ENCODE measurements around the gene ADD3.

ADD3 gene

DNA sequence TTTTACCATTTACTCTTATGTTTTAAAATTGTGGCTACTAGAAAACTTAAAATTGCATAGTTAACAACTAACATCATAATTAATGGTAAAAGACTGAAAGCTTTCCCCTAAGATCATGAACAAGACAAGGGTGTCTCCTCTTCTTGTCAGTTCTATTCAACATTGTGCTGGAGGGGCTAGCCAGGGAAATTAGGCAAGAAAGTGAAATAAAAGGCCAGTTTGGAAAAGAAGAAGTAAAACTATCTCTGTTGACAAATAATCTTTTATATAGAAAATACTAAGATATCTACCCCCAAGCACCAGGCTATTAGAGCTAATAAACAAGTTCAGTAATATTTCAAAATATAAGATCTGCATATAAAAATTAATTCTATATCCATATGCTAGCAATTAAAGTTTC, 152.7 kb downstream of the ADD3 start:
- no peak for DNase-seq

DNA sequence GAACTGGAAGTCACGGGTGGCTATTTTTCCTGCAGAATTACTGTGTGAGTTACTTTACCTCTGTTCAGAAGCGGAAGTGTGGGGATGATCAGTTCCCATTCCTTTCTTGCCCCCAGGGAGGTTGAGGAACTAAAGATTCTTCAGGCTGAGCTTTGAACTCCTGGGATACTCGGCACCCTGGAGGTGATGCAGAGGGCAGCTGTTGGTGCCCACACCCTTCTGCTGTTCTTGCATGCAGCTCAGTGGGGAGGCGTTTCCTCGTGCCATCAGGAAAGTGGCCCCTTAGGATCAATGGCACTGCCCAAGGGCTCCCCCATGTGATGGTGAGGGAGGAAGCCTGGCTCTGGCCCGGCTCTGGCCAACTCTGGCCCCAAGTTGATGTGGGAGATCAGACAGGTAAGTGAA, 155.0 kb downstream of the ADD3 start:
- no peak for DNase-seq

DNA sequence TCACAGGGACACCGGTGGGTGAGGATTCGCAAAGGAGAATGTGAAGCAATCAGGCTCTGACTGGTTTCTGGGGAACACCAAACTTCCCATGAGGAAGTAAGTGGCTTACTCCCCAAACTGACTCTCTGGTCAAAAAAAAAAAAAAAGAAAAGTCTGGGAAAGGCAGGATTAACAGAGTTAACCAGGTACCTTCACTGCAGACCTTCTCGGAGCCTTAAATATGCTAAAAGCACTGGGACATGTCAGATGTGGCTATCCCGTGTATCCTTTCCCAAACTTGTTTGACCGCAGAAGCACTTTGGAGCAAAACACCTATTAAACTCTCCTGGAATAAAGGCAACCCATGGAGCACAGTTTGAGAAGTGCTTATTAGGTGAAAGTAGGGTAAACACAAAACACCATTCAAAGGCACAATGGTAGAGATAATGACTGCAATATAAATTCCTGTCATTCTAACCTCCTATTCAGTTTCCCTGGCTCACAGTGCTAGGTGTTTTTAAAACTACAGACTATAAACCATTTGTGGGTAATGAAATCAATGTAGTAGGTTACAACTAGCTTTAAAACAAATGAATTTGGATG, 155.5 kb downstream of the ADD3 start:
- no peak for DNase-seq

DNA sequence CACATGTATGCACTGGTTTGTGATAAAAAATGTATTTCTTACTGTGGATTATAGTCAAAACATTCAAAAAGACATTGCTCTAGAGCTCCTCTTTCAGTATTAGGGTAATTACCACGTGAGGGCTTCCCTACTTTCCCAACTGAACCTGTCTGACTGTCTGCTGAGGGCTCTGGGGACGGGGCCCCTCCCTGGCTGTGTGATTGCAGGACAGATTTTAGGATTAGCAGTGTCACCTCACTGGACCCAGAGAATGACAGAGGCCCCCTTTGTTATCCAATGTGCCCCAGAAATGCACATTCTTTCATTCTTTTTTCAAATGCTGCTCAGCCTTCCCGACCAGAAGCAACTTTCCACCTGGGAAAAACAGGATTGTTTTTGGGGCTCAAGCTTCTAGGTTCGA, 156.1 kb downstream of the ADD3 start:
- DNase-seq, result no peak

DNA sequence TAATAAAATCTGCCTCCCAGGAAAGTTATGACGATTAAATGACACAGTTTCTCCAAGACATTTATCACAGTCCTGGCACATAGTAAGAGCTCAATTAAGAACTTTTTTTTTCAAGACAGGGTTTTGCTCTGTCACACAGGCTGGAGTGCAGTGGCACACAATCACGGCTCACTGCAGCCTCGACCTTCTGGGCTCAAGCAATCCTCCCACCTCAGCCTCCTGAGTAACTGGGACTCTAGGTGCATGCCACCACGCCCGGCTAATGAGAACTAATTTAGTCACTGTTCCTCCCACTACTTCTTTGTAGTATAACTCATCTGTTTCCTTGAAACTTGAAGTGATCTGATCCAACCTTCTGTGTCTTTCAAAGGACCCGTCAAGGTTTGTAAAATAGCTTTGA, 157.5 kb downstream of the ADD3 start:
- DNase-seq, result no peak

DNA sequence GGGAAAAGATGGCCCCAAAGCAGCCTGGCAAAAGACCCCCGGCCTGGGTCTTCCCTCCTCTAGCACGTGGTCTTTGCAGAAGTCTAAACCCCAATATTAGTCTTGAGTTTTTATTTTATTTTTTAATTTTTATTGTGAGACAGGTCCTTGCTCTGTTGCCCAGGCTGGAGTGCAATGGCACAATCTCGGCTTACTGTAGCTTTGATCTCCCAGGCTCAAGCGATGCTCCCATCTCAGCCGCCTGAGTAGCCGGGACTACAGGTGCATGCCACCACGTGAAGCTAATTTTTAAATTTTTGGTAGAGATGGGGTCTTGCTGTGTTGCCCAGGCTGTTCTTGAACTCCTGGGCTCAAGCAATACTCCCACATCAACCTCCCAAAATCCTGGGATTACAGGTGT, 159.4 kb downstream of the ADD3 start:
- no peak for DNase-seq

DNA sequence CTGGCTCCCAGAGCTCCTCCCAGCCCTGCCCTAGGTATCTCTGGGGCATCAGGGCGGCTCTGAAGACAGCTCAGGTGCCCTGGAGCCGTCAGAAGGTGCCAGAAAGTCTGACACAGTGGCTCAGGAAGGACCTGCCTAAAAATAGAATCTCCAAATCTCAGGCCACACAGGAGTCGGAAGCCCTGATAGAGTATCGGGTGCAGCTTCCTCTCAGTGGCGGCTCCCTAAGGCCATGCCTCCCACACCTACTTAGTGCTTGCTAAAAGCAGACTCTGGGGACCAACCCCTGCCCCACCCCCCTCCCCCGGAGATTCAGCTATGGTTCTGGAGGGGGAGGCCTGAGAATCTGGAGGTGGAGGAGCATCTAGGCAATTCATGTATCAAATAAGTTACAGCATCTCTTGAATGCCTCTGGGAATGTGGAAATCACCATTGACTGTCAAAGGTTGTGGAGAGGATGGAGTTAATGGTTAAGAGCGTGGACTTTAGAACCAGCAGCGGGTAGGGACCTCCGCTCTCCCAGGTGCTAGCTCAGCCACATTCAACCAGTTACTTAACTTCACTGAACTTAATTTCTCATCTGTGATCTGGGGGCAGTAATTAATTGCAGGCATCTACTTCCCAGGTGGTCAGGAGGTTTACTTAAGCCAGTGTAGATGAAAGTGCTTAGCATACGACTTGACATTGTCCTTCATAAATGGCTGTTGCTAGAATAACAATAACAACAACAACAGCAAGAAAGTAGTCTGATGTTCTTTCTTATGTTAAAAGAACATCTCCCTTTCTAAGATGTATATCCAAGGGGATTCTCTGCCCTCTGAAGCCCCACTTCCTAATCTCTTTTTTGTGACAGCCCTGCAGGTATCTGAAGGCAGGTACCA, 161.1 kb downstream of the ADD3 start:
- no peak for DNase-seq

DNA sequence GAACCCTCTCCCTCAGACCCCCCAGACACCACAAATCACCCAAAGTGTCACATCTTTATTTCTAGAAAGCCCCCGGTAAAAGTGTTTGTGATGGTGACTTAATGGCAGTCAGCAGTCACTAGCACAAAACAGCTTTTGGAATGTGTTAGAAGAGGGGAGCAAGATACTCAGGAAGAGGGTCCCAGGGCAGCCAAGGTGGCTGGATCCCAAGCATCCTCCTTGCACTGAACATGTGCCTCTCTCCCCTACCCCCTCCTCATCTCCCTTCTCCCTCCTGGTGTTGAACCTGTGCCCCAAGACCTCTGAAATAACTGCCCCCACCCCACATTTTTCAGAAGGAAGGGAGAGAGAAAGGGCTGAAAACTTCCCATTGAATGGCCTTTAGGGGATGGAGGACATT, 161.8 kb downstream of the ADD3 start:
- DNase-seq, result no peak

DNA sequence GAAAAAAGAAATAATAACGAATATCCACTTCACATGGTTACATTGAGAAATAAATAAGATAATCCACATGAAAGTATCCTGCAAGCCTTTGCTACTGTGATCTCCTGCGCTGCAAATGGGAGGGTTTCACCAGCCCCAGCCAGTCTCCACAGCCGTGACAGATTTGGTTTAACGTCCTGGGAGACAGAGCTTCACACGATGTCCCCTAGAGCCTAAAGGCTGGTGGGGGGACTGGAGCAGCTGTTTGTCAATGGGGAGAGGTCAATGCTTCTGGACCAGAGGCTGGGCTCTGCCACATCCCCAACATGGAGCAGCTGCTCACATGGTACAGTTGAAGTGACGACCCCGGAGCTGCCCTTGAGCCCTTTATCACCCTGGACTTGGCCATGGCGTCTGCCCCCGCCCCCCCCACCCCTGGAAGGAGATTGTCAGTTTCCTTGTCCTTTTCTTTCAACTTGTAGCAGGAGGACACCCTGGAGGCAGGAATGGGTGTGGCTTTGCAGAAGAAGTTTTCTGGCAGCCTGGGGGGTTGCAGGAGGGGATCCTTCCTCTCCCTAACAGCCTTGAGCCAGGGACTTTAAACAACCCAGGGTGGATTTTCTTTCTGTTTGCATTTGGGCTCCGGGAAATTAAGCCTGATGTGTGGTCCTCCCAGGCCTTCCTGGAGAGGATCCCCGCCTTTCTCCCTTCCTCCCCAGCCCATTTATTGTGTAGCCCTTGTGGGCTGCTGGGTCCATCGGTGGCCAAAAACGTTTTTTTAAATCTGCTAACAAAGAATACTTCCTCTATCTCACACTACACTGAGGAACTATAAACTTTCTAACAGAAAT, 162.6 kb downstream of the ADD3 start:
- no peak for DNase-seq

DNA sequence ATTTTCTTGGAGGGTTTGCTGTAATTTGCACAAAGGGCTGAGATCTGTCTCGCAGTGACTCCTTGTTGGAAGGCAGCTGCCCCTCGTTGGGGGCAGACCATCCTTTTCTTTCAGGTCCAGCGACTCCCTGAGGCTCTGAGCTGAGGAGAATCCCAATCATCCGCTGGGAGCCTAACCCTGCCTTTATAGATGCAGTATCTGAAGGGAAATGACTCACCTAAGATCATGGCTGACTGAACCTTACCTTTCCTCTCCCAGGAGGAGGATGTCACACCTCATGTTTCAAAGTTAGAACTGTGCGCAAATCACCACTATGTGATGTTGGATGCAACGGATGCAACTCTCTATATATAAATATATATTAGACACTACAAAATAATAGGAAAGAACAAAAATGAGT, 163.2 kb downstream of the ADD3 start:
- no peak for DNase-seq

DNA sequence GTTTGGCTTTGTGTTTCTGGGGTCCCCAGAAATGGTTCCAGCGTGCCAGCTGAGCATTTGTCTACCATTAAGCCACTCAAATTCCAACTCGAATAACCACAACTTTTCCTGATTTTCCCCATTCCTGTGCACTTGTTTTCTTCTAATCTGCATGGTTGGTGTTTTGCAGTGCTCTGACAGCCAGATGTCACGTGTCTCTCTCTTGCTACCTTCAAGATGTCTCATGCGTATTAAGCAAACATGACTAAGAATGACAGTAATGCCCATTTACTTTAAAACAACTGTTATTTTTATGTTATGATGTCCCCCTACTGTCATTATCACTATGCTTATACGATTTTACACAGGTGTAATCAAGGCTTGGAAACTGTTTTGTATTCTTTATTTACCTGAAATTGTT, 164.4 kb downstream of the ADD3 start:
- no peak for DNase-seq

DNA sequence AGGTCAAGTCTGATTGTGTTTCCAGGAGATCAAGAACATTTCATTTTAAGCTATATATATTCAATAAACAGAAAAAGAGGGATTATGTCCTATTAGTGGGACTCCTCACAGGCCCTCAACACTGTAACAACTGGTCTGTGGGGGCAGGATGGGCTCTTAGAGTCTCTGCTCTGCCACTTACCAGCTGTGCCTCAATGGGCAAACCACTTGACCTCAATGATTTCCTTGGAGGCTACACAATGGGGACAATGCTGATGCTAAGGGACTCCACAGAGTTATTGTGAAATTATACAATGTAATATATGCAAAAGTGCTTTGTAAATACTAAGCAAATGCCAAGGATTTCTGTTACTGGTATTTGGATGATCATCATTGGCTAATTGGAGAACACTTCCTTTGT, 166.4 kb downstream of the ADD3 start:
- no peak for DNase-seq

DNA sequence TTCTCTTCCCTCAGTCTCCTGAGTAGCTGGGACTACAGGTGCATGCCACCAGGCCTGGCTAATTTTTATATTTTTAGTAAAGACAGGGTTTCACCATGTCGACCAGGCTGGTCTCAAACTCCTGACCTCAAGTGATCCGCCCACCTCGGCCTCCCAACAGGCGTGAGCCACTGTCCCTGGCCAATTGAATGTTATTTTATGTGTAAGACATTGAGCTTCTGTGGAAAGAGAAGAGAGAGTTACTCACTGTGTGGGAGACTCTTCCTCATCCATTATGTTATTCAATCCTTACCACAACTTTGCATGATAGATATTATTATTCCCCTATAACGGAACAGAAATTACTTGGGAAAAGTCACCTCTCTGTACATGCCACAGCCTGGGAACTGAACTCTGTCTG, 167.0 kb downstream of the ADD3 start:
- no peak for DNase-seq

DNA sequence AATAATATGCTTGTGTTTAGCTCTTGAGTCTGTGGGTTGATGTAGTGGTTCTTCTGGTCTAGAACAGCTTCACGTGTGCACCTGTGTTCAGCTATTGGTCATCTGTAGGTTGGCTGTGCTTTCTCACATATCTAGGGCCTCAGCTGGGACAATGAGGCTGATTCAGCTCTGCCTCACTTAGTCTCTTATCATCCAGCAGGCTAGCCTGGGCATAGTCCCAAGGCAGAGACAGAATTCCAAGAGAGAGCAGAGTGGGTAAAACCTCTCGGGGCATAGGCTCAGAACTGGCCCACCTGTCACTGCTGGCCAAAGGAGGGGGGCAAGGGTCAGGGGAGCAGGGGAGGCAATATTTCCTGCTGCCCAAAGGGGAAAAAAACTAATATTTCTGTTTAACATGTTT, 167.6 kb downstream of the ADD3 start:
- DNase-seq, result no peak

DNA sequence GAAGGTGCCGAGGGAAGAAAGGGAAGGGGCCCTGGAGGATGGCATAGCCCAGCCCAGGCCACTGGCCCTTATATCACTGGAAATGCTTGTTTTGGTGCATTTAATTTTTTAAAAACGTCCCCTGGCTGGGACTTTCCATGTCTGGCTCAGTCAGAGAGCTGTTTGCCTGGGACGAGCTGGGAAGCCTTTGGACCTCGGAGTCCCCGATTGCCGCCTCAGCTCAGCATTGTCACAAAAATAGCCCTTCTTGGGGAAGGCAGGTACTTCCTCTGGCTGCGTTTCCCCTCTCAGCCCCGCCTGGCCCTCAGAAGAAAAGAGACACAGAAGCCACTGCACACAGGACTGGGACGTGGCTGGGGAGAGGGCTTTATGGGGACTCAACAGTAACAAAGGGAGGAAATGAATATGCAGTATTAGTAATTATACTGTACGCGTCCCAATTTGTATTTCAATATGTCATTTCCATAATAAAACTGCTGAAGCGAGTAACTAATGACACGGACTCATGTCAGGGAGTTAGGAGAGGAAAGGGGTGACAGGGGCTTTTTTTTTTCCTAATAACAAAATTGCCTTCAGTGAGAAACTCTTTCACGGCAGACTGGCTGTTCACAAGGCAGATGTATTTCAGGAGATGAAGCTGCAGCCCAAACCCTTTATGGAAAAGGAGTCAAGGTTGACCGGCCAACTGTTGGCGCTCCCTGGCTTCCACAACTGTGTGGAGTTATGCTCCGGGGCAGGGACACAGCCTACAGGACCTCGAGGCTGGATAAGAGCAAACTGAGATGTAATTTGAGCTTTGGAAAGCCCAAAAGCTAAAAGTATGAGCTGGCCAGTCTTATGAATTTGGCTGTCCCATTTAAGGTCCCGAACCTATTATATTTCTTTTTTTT, 168.6 kb downstream of the ADD3 start:
- no peak for DNase-seq

DNA sequence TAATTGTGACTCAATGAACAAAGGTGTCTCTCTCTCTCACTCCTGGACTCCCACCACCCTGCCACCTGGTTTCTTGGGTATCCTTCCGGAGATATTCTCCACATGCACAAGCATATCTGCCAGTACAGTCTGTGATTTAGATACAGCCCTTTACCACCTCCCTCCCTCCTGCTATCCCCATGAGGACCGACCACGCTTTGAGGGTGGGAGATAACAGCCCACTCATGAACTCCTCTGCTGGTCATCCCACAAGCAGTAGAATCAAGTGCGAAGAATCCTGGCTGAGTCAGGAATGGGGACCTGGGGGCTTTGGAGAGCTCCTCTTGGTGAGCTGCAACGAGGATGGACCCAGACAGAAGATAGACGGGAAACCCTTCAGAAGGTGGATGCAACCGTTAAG, 171.4 kb downstream of the ADD3 start:
- DNase-seq, result no peak

DNA sequence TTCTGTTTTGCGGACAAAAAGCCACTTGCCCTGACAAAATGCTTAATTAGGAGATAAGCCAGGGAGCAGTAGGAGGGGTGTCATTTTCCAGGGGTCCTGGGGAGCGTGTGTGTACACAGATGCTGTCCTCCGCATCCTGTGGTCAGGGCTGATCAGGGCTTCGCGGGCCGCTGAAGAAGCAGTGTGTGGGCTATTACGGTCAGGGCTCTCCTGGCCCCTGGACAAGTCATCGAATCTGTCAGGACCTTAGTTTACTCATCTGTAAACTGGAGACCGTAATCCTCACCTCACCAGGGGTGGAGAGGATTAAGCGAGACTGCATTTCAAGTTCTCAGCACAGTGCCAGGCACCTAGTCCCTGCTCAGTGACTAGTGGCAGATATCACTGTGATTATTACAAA, 173.7 kb downstream of the ADD3 start:
- DNase-seq, result no peak

DNA sequence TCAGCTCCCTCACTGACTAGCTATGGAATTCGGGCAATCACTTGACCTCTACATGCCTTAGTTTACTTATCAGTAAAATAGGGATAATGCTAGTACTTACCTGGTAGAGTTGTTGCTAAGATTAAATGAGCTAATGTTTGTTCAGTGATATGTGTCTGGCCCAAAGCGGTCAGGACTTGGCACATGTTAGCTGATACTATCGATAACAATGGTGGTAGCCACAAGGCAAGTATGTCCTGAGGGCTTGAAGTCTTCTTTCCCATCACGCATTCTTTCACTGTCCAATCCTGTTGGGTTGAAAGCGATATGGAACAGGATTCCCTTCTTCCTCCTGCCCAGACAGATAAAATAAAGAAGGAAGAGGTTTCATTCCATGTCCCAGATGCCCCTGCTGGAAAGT, 174.1 kb downstream of the ADD3 start:
- no peak for DNase-seq

DNA sequence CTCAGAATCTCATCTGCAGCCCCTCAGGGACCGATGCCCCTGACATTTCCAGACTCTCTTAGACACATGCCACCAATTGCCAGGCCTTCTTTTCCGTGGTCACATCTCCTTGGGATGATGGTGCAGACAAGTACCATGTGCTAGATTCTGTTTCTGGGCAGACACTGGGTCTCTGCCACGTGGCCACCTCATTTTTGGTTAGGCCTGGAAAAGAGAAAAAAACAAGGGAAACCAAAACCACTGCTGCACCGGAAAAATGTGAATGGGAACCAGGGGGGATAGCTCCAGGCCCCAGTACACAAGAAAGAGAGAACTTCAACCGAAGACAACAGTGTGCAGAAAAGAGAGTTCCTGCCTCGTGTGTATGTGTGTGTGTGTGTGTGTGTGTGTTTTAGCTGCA, 176.6 kb downstream of the ADD3 start:
- no peak for DNase-seq

All from activated CD4-positive, alpha-beta T cell treated with anti-CD3 and anti-CD28 coated beads, Interleukin-10, Interleukin-2, amounts not matched to agents 100 ng/mL and 50 ng/mL, durations not matched to agents 16 hours and 8 hours (primary cell).